H1 (cell line): ENCODE measurements around the gene PFKP. TPM values are rescaled to one million over a fixed set of nuclear protein-coding genes. Genes with fewer than 3 reads are reported as not detected.
A peak's percentile ranks its signal among the peaks of the same experiment; 100 is the strongest.

Source experiments
- CTCF ChIA-PET: fragments of 300-600 bp; sonication (Branson Sonifier 250); formaldehyde crosslinking; loops from one replicate; lab custom pipeline; 2021; ENCODE audit not compliant: partially characterized antibody; lab: Charles Lee
- POLR2A ChIA-PET: fragments of 300-600 bp; sonication (Branson Sonifier 250); formaldehyde crosslinking; loops from one replicate; lab custom pipeline; 2021; ENCODE audit warnings: inconsistent platforms; ENCODE audit not compliant: partially characterized antibody; lab: Charles Lee
- DNase-seq, 2 experiments: peaks; one replicate each; pipeline versions ENCODE4 v3.0.0 to v3.0.0-alpha.2; 2010 to 2022; ENCODE audit warnings: low spot score in 2 of 2, low read depth in 1 of 2, mixed read lengths in 1 of 2
- FAIRE-seq: peaks from 2 replicates; lab custom pipeline; 2011; peaks lifted over from hg19 to GRCh38; lab: Jason Lieb, UNC
- H2AFZ ChIP-seq: 2 replicates; pipeline ENCODE4 v1.8.1; 2012; ENCODE audit warnings: low read length, inconsistent platforms
- H2AK5ac ChIP-seq: 2 replicates; pipeline ENCODE4 v1.6.1; 2013; ENCODE audit warnings: low read depth, low read length
- H2BK120ac ChIP-seq: replicated peaks from 2 replicates; pipeline ENCODE3; 2013; ENCODE audit warnings: low read depth, low read length, inconsistent platforms
- H2BK12ac ChIP-seq: 2 replicates; pipeline ENCODE4 v1.6.1; 2013; ENCODE audit warnings: low read depth, low read length
- H2BK15ac ChIP-seq: 2 replicates; pipeline ENCODE4 v1.6.1; 2013; ENCODE audit warnings: low read length
- H2BK20ac ChIP-seq: 2 replicates; pipeline ENCODE4 v1.6.1; 2013; ENCODE audit warnings: low read length
- H2BK5ac ChIP-seq: 2 replicates; pipeline ENCODE4 v1.6.1; 2013; ENCODE audit warnings: low read depth, low read length
- H3K14ac ChIP-seq: 2 replicates; pipeline ENCODE4 v1.6.1; 2013; ENCODE audit warnings: inconsistent platforms; ENCODE audit not compliant: insufficient read length
- H3K18ac ChIP-seq: 2 replicates; pipeline ENCODE4 v1.6.1; 2013; ENCODE audit warnings: low read length; ENCODE audit errors: extremely low read depth
- H3K23ac ChIP-seq: 2 replicates; pipeline ENCODE4 v1.6.1; 2013; ENCODE audit warnings: inconsistent platforms; ENCODE audit not compliant: insufficient read length
- H3K23me2 ChIP-seq: 2 replicates; pipeline ENCODE4 v1.6.1; 2013; ENCODE audit warnings: low read depth, low read length
- H3K27ac ChIP-seq: 2 replicates; pipeline ENCODE4 v1.6.1; 2011; ENCODE audit warnings: low read depth, low read length, inconsistent platforms
- H3K27me3 ChIP-seq, 4 experiments: replicated peaks in 1 of 4; 1 replicate in 1 of 4; 2 replicates in 3 of 4; pipeline versions ENCODE4 v1.6.1 to v1.8.1; 2011 to 2013; ENCODE audit warnings: low read length in 3 of 4, mild to moderate bottlenecking in 3 of 4, inconsistent platforms in 2 of 4, mixed read lengths in 2 of 4, moderate library complexity in 1 of 4; ENCODE audit not compliant: control insufficient read depth in 3 of 4, insufficient read depth in 3 of 4; ENCODE audit errors: extremely low read depth in 1 of 4
- H3K36me3 ChIP-seq, 4 experiments: 2 replicates each; pipeline versions ENCODE4 v1.6.1 to v1.8.1; 2011 to 2013; ENCODE audit warnings: mild to moderate bottlenecking in 4 of 4, low read length in 3 of 4, moderate library complexity in 2 of 4, control low read depth in 1 of 4, inconsistent platforms in 1 of 4; ENCODE audit not compliant: insufficient read depth in 4 of 4, control insufficient read depth in 2 of 4
- H3K4ac ChIP-seq: replicated peaks from 2 replicates; pipeline ENCODE3; 2013; ENCODE audit warnings: low read length, low read depth, mixed read lengths, inconsistent platforms; ENCODE audit not compliant: insufficient read length
- H3K4me1 ChIP-seq, 4 experiments: replicated peaks in 1 of 4; 1 replicate in 1 of 4; 2 replicates in 3 of 4; pipeline versions ENCODE4 v1.6.1 to v1.8.1; 2011 to 2013; ENCODE audit warnings: low read length in 3 of 4, inconsistent platforms in 2 of 4, mixed read lengths in 1 of 4; ENCODE audit not compliant: insufficient read depth in 4 of 4, control insufficient read depth in 3 of 4
- H3K4me2 ChIP-seq, 2 experiments: 2 replicates each; pipeline versions ENCODE4 v1.6.1 to v1.8.1; 2011 to 2013; ENCODE audit warnings: low read depth in 2 of 2, low read length in 2 of 2, control low read depth in 1 of 2, inconsistent platforms in 1 of 2, mild to moderate bottlenecking in 1 of 2; ENCODE audit not compliant: insufficient read depth in 1 of 2
- H3K4me3 ChIP-seq, 4 experiments: fragments of 200-600, 300-600 bp in 1 of 4; sonication (generic), shearing (Covaris generic), sonication (Bioruptor Twin) in 1 of 4; 2 replicates each; pipeline versions ENCODE4 v1.5.1 to v1.8.1; 2011 to 2016; ENCODE audit warnings: low read length in 4 of 4, low read depth in 3 of 4, control low read depth in 2 of 4, inconsistent platforms in 2 of 4, mild to moderate bottlenecking in 2 of 4, mixed read lengths in 1 of 4, moderate library complexity in 1 of 4; ENCODE audit not compliant: insufficient read depth in 2 of 4; ENCODE audit errors: extremely low read depth in 1 of 4
- H3K56ac ChIP-seq: replicated peaks from 2 replicates; pipeline ENCODE3; 2013; ENCODE audit warnings: low read depth, mild to moderate bottlenecking, mixed read lengths, low read length, inconsistent platforms; ENCODE audit not compliant: insufficient read length
- H3K79me1 ChIP-seq: 2 replicates; pipeline ENCODE4 v1.6.1; 2013; ENCODE audit warnings: low read depth, low read length, control low read depth
- H3K79me2 ChIP-seq, 2 experiments: 2 replicates each; pipeline versions ENCODE4 v1.6.1 to v1.8.1; 2012 to 2013; ENCODE audit warnings: low read length in 2 of 2, mild to moderate bottlenecking in 2 of 2, inconsistent platforms in 1 of 2; ENCODE audit not compliant: insufficient read depth in 2 of 2, control insufficient read depth in 1 of 2
- H3K9ac ChIP-seq, 4 experiments: replicated peaks in 1 of 4; 1 replicate in 1 of 4; 2 replicates in 3 of 4; pipeline versions ENCODE4 v1.6.1 to v1.8.1; 2011 to 2013; ENCODE audit warnings: low read depth in 3 of 4, low read length in 3 of 4, control low read depth in 2 of 4, mild to moderate bottlenecking in 2 of 4, moderate library complexity in 2 of 4, inconsistent platforms in 1 of 4; ENCODE audit errors: extremely low read depth in 1 of 4
- H3K9me3 ChIP-seq, 2 experiments: 2 replicates each; pipeline versions ENCODE4 v1.6.1 to v1.8.1; 2012 to 2013; ENCODE audit warnings: mild to moderate bottlenecking in 2 of 2, moderate library complexity in 2 of 2, control low read depth in 1 of 2, inconsistent platforms in 1 of 2, low read depth in 1 of 2, low read length in 1 of 2, mixed read lengths in 1 of 2; ENCODE audit not compliant: insufficient read depth in 2 of 2
- H4K20me1 ChIP-seq, 2 experiments: replicated peaks in 1 of 2; 2 replicates each; pipeline versions ENCODE3 to v1.8.1; 2011 to 2013; ENCODE audit warnings: inconsistent platforms in 2 of 2, low read length in 2 of 2, mild to moderate bottlenecking in 1 of 2; ENCODE audit not compliant: insufficient read depth in 2 of 2, control insufficient read depth in 1 of 2
- H4K5ac ChIP-seq: 2 replicates; pipeline ENCODE4 v1.6.1; 2013; ENCODE audit warnings: low read length, low read depth, mixed read lengths, inconsistent platforms; ENCODE audit not compliant: insufficient read length
- H4K8ac ChIP-seq: 2 replicates; pipeline ENCODE4 v1.8.0; 2013; ENCODE audit warnings: mild to moderate bottlenecking, moderate library complexity, low read length, inconsistent platforms; ENCODE audit not compliant: insufficient read depth; ENCODE audit errors: extremely low read depth
- H4K91ac ChIP-seq: replicated peaks from 2 replicates; pipeline ENCODE3; 2013; ENCODE audit warnings: low read length, mixed read lengths, inconsistent platforms; ENCODE audit not compliant: insufficient read length
- BCL11A ChIP-seq, 2 experiments: IDR thresholded peaks; one replicate each; pipeline ENCODE4 v1.6.1; 2011; ENCODE audit warnings: low read depth in 2 of 2, low read length in 2 of 2, mild to moderate bottlenecking in 2 of 2
- BRCA1 ChIP-seq: IDR thresholded peaks from 2 replicates; pipeline ENCODE4 v1.6.1; 2012; ENCODE audit warnings: low read depth, low read length, improper control_type of control experiment
- CHD2 ChIP-seq: IDR thresholded peaks from 2 replicates; pipeline ENCODE4 v1.6.1; 2012; ENCODE audit warnings: low read length, improper control_type of control experiment
- KDM4A ChIP-seq: IDR thresholded peaks from one replicate; pipeline ENCODE4 v1.7.1; 2012; ENCODE audit warnings: low read depth, mild to moderate bottlenecking, moderate library complexity, low read length, inconsistent platforms; ENCODE audit not compliant: severe bottlenecking
- KDM5A ChIP-seq: fragments of 200-600 bp; IDR thresholded peaks from 2 replicates; pipeline ENCODE4 v1.7.1; 2012; ENCODE audit warnings: mild to moderate bottlenecking, low read length, inconsistent platforms, mixed read lengths
- POU5F1 ChIP-seq: IDR thresholded peaks from 2 replicates; pipeline ENCODE4 v1.6.1; 2011; ENCODE audit warnings: low read depth, mild to moderate bottlenecking, low read length, moderate library complexity
- RNF2 ChIP-seq: fragments of 200-900, 300-1000 bp; sonication (generic); IDR thresholded peaks from 2 replicates; pipeline ENCODE4 v1.7.1; 2016; ENCODE audit warnings: borderline replicate concordance, low read depth, mild to moderate bottlenecking, antibody characterized with exemption, low read length; ENCODE audit not compliant: poor library complexity, severe bottlenecking; ENCODE audit errors: missing control alignments
- SIN3A ChIP-seq, 2 experiments: IDR thresholded peaks in 1 of 2; conservative IDR thresholded peaks in 1 of 2; 2 replicates each; pipeline ENCODE4 v1.6.1; 2011 to 2012; ENCODE audit warnings: low read length in 2 of 2, improper control_type of control experiment in 1 of 2, low read depth in 1 of 2, mild to moderate bottlenecking in 1 of 2
- SUZ12 ChIP-seq: fragments of 200-600 bp; sonication (generic); IDR thresholded peaks from 2 replicates; pipeline ENCODE4 v1.6.1; 2012; ENCODE audit warnings: mild to moderate bottlenecking, inconsistent platforms, low read length, moderate library complexity, mixed read lengths
- TAF7 ChIP-seq: optimal IDR thresholded peaks from 2 replicates; pipeline ENCODE3; 2011; ENCODE audit warnings: low read depth, mild to moderate bottlenecking, inconsistent platforms, low read length, moderate library complexity, borderline replicate concordance
- WGBS, 2 experiments: shearing (Covaris generic) in 1 of 2; methylation state at CpG; one replicate each; pipeline versions ENCODE4 v1.1.6 to v1.1.7; 2013 to 2015; ENCODE audit warnings: low lambda C conversion rate in 2 of 2, mixed read lengths in 2 of 2, inconsistent platforms in 1 of 2, low coverage in 1 of 2, missing lambda C conversion rate in 1 of 2; ENCODE audit not compliant: insufficient replicate concordance in 2 of 2, insufficient coverage in 1 of 2, insufficient read length in 1 of 2; ENCODE audit errors: extremely low coverage in 1 of 2, missing lambda C conversion rate in 1 of 2; 5-methylcytosine and 5-hydroxymethylcytosine counted together
- polyA plus RNA-seq, 7 experiments: library from polyadenylated mRNA; depleted of rRNA in 3 of 7; stranded (reverse) in 5 of 7; unstranded in 2 of 7; fragments of >200 nt in 5 of 7; fragments of 200-250 nt in 2 of 7; gene quantifications; 1 replicate in 5 of 7; 2 replicates in 1 of 7; 4 replicates in 1 of 7; pipeline versions ENCODE4 v1.2.1 to v1.2.3, GENCODE V29; 2011 to 2013; ENCODE audit warnings: missing spikeins in 2 of 7, mixed read lengths in 2 of 7
- total RNA-seq: library from RNA; stranded (reverse); fragmentation: NEBNext Ultra II Directional; extraction: Animal tissue kit (Norgen Biotek cat#: 25700); gene quantifications from 2 replicates; pipeline ENCODE4 v1.2.1, GENCODE V29; 2021
- TF ChIP-seq, protein P1 (sequence below): IDR thresholded peaks from 2 replicates; pipeline ENCODE4 v1.6.1; 2012; ENCODE audit warnings: inconsistent platforms

The PFKP gene
- total and polyA plus RNA-seq, 2 of the 8 experiments (the other 6 are each of a cell fraction or from before 2014, with no cell fraction given): 51.2 to 128 TPM

GRCh38 chr10:3045471-3046209 is 21.7 kb upstream of the PFKP start:
- peak; percentile 54 to 63 for DNase-seq
- POLR2A ChIA-PET: no interaction called here
- Histone ChIP-seq H3K9ac (no peak overlapping the region), H3K4me1 (peaks cover 0 to 21% (median 11%) of the 10 kb centered on the region in 4 experiments; a peak in 5 of 7 replicates), H3K9me3 (peaks cover 0 to 6% of the 10 kb centered on the region in 2 experiments; a peak in 2 of 4 replicates), H2AK5ac (peak overlapping the region; percentile 13; the same call in 1 of the 2 replicates), H4K20me1 (no peaks in the 10 kb centered on the region), H4K5ac (no peak overlapping the region), H3K56ac (no peak overlapping the region), H3K27ac (no peak overlapping the region), H3K4me3 (no peak overlapping the region), H2BK15ac (peak overlapping the region; percentile 95; the same call in 1 of the 2 replicates), H3K18ac (peak overlapping the region; percentile 90), H3K14ac (no peak overlapping the region), H2AFZ (peak overlapping the region; percentile 46; the same call in 1 of the 2 replicates), H3K23me2 (peaks cover 2% of the 10 kb centered on the region; the same call in 1 of the 2 replicates), H2BK20ac (peak overlapping the region; percentile 80; the same call in 1 of the 2 replicates), H3K27me3 (no peaks in the 10 kb centered on the region), H3K36me3 (no peaks in the 10 kb centered on the region), H3K4me2 (peak overlapping the region in 1 of 2 experiments; percentile 31; a peak in 2 of 4 replicates), H3K79me1 (no peaks in the 10 kb centered on the region), H2BK5ac (peak overlapping the region; percentile 78; the same call in 1 of the 2 replicates), H2BK120ac (peak overlapping the region; percentile 65), H2BK12ac (peak overlapping the region; percentile 96), H4K91ac (peak overlapping the region; percentile 56), H3K23ac (no peak overlapping the region), H4K8ac (no peak overlapping the region; the same call in 1 of the 2 replicates), H3K79me2 (no peaks in the 10 kb centered on the region), H3K4ac (no peak overlapping the region)
- WGBS, 2 experiments: 56% methylated on average over 8 of the region's 11 CpGs; no CpG with 5 or more reads in 1 of the 2 experiments
- no peak for FAIRE-seq
- CTCF ChIA-PET: interaction anchor here (0.7 to 4.9 kb wide), 9 partner anchors 9 to 1330 kb away, joined by 3 to 94 read pairs (median 3); no protein-coding TSS in a partner anchor
- TF ChIP-seq RNF2: no peak
- TF ChIP-seq TAF7: no peak
- TF ChIP-seq KDM5A: no peak
- TF ChIP-seq SIN3A (conservative IDR thresholded peaks at IDR 0.05 in 1 of 2, IDR thresholded peaks at IDR 0.05 in 1 of 2; ENCODE audit: low read depth in 1 of 2, low read length in 2 of 2): no peak
- no peak for TF ChIP-seq SUZ12
- TF ChIP-seq, protein P1, sequence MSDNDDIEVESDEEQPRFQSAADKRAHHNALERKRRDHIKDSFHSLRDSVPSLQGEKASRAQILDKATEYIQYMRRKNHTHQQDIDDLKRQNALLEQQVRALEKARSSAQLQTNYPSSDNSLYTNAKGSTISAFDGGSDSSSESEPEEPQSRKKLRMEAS: no peak
- TF ChIP-seq CHD2: no peak
- no peak for TF ChIP-seq BCL11A (IDR thresholded peaks at IDR 0.05; ENCODE audit: low read depth in 2 of 2, low read length in 2 of 2)
- no peak for TF ChIP-seq POU5F1
- TF ChIP-seq KDM4A: no peak
- TF ChIP-seq BRCA1: no peak
